PC-3 (cell line): Measurements from ENCODE around the gene ISCU. TPM values are rescaled to one million over a fixed set of nuclear protein-coding genes. Genes with fewer than 3 reads are reported as not detected.

Source experiments
- ATAC-seq: fragments of 200-7000 bp; cut with Tn5 transposase; 2 replicates; pipeline ENCODE4 v1.9.1; 2020; ENCODE audit warnings: mild to moderate bottlenecking, moderate library complexity
- BruUV-seq: library from RNA; stranded (reverse); fragments of 400-500 nt; replicated peaks from 2 replicates; lab custom pipeline; 2021; lab: Mats Ljungman, UMichigan
- CTCF ChIA-PET: fragments of 300-600 bp; sonication (Branson Sonifier 250); formaldehyde crosslinking; loops from one replicate; lab custom pipeline; 2022; ENCODE audit warnings: antibody characterized with exemption; lab: Charles Lee
- POLR2A ChIA-PET: fragments of 300-600 bp; sonication (Branson Sonifier 250); formaldehyde crosslinking; loops from one replicate; lab custom pipeline; 2022; ENCODE audit warnings: antibody characterized with exemption; ENCODE audit not compliant: unreplicated experiment; lab: Charles Lee
- DNase-seq: peaks from one replicate; pipeline ENCODE4 v3.0.0-alpha.2; 2015
- H2AFZ ChIP-seq: fragments of 300-600 bp; sonication (generic); 2 replicates; pipeline ENCODE4 v1.6.0; 2016; ENCODE audit warnings: antibody characterized with exemption, low read length
- H3F3A ChIP-seq: fragments of 300-600 bp; sonication (generic); one replicate; pipeline ENCODE4 v1.6.0; 2017; ENCODE audit warnings: antibody characterized with exemption, low read length, control low read depth, mild to moderate bottlenecking; ENCODE audit not compliant: unreplicated experiment
- H3K27ac ChIP-seq: fragments of 300-600 bp; sonication (generic); 2 replicates; pipeline ENCODE4 v1.5.1; 2016; ENCODE audit warnings: mild to moderate bottlenecking, low read length
- H3K27me3 ChIP-seq: fragments of 300-600 bp; sonication (generic); 2 replicates; pipeline ENCODE4 v1.6.1; 2016; ENCODE audit warnings: low read length, mixed read lengths
- H3K36me3 ChIP-seq: fragments of 300-600 bp; sonication (generic); 2 replicates; pipeline ENCODE4 v1.6.1; 2016; ENCODE audit warnings: low read depth, mixed run types, low read length, mixed read lengths
- H3K4me1 ChIP-seq: fragments of 300-600 bp; sonication (generic); 2 replicates; pipeline ENCODE4 v1.5.1; 2016; ENCODE audit warnings: low read length; ENCODE audit not compliant: insufficient read depth
- H3K4me2 ChIP-seq: fragments of 300-600 bp; sonication (generic); 2 replicates; pipeline ENCODE4 v1.6.0; 2016; ENCODE audit warnings: low read length
- H3K4me3 ChIP-seq: fragments of 300-600 bp; sonication (generic); 2 replicates; pipeline ENCODE4 v1.5.1; 2016; ENCODE audit warnings: mild to moderate bottlenecking, low read length, mixed read lengths
- H3K79me2 ChIP-seq: fragments of 300-600 bp; sonication (generic); 2 replicates; pipeline ENCODE4 v1.6.1; 2017; ENCODE audit warnings: low read length, mixed read lengths
- H3K9ac ChIP-seq: fragments of 300-600 bp; sonication (generic); 2 replicates; pipeline ENCODE4 v1.6.0; 2016; ENCODE audit warnings: mild to moderate bottlenecking, low read length
- H3K9me2 ChIP-seq: fragments of 300-600 bp; sonication (generic); replicated peaks from 2 replicates; pipeline ENCODE4 v1.6.1; 2016; ENCODE audit warnings: mixed run types, low read length, mixed read lengths
- H3K9me3 ChIP-seq: fragments of 300-600 bp; sonication (generic); 2 replicates; pipeline ENCODE4 v1.6.1; 2016; ENCODE audit warnings: low read length, mixed read lengths
- H4K20me1 ChIP-seq: fragments of 300-600 bp; sonication (generic); 2 replicates; pipeline ENCODE4 v1.6.1; 2016; ENCODE audit warnings: low read length, mixed read lengths
- CTCF ChIP-seq: fragments of 300-600 bp; sonication (generic); conservative IDR thresholded peaks from 2 replicates; pipeline ENCODE4 v1.5.1; 2017; ENCODE audit warnings: antibody characterized with exemption, low read depth, mild to moderate bottlenecking, low read length
- EZH2 ChIP-seq: fragments of 300-600 bp; sonication (generic); IDR thresholded peaks from one replicate; pipeline ENCODE4 v1.6.1; 2017; ENCODE audit warnings: antibody characterized with exemption, mild to moderate bottlenecking, low read length; ENCODE audit not compliant: unreplicated experiment
- EZH2phosphoT487 ChIP-seq: fragments of 300-600 bp; sonication (generic); IDR thresholded peaks from 2 replicates; pipeline ENCODE4 v1.6.1; 2018; ENCODE audit warnings: mild to moderate bottlenecking, antibody characterized with exemption, low read length, borderline replicate concordance
- intact Hi-C: fragments of 100-400 bp; cut with micrococcal nuclease; formaldehyde crosslinking; loops from 2 replicates; pipeline ENCODE4 v1.9.0; 2023
- total RNA-seq: library from RNA; depleted of rRNA; stranded (reverse); fragments of >200 nt; gene quantifications from 2 replicates; pipeline ENCODE4 v1.2.3, GENCODE V29; 2014

ISCU gene
- total RNA-seq, 1 experiment from 2014 or later: 181 TPM

GRCh38 chr12:108610856-108611605 lies 48.6 kb downstream of the ISCU start:
- ChIA-PET POLR2A (no interaction called here), CTCF (no interaction called here)
- H3K27ac ChIP-seq: no peak overlapping the region
- intact Hi-C loops: loop anchor here (10.0 kb wide), 1 partner anchor 696 kb away; no protein-coding TSS in a partner anchor
- H2AFZ ChIP-seq: no peak overlapping the region
- no TSS peak for BruUV-seq
- peaks cover 16% of the 10 kb centered on the region for H3K4me1 ChIP-seq
- no peaks in the 10 kb centered on the region for H3K79me2 ChIP-seq
- DNase-seq (no peak), ATAC-seq (no peak)
- H3K9ac ChIP-seq: no peak overlapping the region
- no peaks in the 10 kb centered on the region for H3K27me3 ChIP-seq
- no peak overlapping the region for H3K4me2 ChIP-seq
- H3K4me3 ChIP-seq: no peak overlapping the region
- no peaks in the 10 kb centered on the region for H4K20me1 ChIP-seq
- H3K9me2 ChIP-seq: no peaks in the 10 kb centered on the region
- no peaks in the 10 kb centered on the region for H3K9me3 ChIP-seq
- no peaks in the 10 kb centered on the region for H3F3A ChIP-seq
- TF ChIP-seq EZH2 (no peak), CTCF (no peak), EZH2phosphoT487 (no peak)
- no peaks in the 10 kb centered on the region for H3K36me3 ChIP-seq

- H3K9me3 ChIP-seq: no peaks in the 10 kb centered on the region
- peak; percentile 90 for ATAC-seq
- TF ChIP-seq CTCF (peak; percentile 66), EZH2 (no peak)
- H3K4me2 ChIP-seq: peak overlapping the region; percentile 21; the same call in 1 of the 2 replicates
- H3K36me3 ChIP-seq: no peaks in the 10 kb centered on the region
- peak overlapping the region; percentile 31; the same call in 1 of the 2 replicates for H3K27ac ChIP-seq
- peaks cover 16% of the 10 kb centered on the region for H3K4me1 ChIP-seq
- no peak overlapping the region for H3K9ac ChIP-seq
- H3K9me2 ChIP-seq: no peaks in the 10 kb centered on the region
- ChIA-PET POLR2A (no interaction called here), CTCF (no interaction called here)
- H3K4me3 ChIP-seq: no peak overlapping the region
- no peaks in the 10 kb centered on the region for H3F3A ChIP-seq
- no TSS peak for BruUV-seq
- H2AFZ ChIP-seq: peak overlapping the region; percentile 12; the same call in 1 of the 2 replicates
- H4K20me1 ChIP-seq: no peaks in the 10 kb centered on the region
- DNase-seq: peak; percentile 88
- no peaks in the 10 kb centered on the region for H3K79me2 ChIP-seq
- intact Hi-C loops: loop anchor here (10.0 kb wide), 1 partner anchor 697 kb away; no protein-coding TSS in a partner anchor
- no peaks in the 10 kb centered on the region for H3K27me3 ChIP-seq
Measured at GRCh38 chr12:108611884-108612415, 49.6 kb downstream of the ISCU start.
